CD14-positive monocyte (primary cell): ENCODE measurements around the gene WNT16. TPM values are rescaled to one million over a fixed set of nuclear protein-coding genes. Genes with fewer than 3 reads are reported as not detected.

Source experiments
- DNase-seq, 3 donors: peaks; one replicate each; pipeline ENCODE4 v3.0.0-alpha.2; 2011 to 2022
- H2AFZ ChIP-seq: 2 replicates; pipeline ENCODE4 v1.6.0; 2012; ENCODE audit warnings: mild to moderate bottlenecking, low read depth, low read length, inconsistent platforms; ENCODE audit not compliant: insufficient read depth, poor library complexity, severe bottlenecking
- H3K27ac ChIP-seq, 2 donors: 1 replicate in 1 of 2; 2 replicates in 1 of 2; pipeline ENCODE4 v1.5.1; 2012 to 2013; ENCODE audit warnings: low read length in 2 of 2, control low read depth in 1 of 2, inconsistent platforms in 1 of 2, low read depth in 1 of 2, mild to moderate bottlenecking in 1 of 2
- H3K27me3 ChIP-seq, 2 donors: one replicate each; pipeline versions ENCODE4 v1.6.0 to v1.6.1; 2011 to 2013; ENCODE audit warnings: low read length in 2 of 2; ENCODE audit not compliant: control insufficient read depth in 2 of 2, insufficient read depth in 2 of 2
- H3K36me3 ChIP-seq, 2 donors: replicated peaks in 1 of 2; 1 replicate in 1 of 2; 2 replicates in 1 of 2; pipeline versions ENCODE4 v1.5.1 to v1.6.1; 2012 to 2013; ENCODE audit warnings: low read length in 2 of 2, control low read depth in 1 of 2, inconsistent platforms in 1 of 2, mild to moderate bottlenecking in 1 of 2; ENCODE audit not compliant: insufficient read depth in 2 of 2, control insufficient read depth in 1 of 2
- H3K4me1 ChIP-seq, 2 donors: 1 replicate in 1 of 2; 2 replicates in 1 of 2; pipeline versions ENCODE4 v1.5.1 to v1.6.1; 2012 to 2013; ENCODE audit warnings: low read length in 2 of 2, control low read depth in 1 of 2, inconsistent platforms in 1 of 2, mild to moderate bottlenecking in 1 of 2, moderate library complexity in 1 of 2; ENCODE audit not compliant: insufficient read depth in 2 of 2, control insufficient read depth in 1 of 2
- H3K4me2 ChIP-seq: replicated peaks from 2 replicates; pipeline ENCODE3; 2012; ENCODE audit warnings: low read length, moderate library complexity, mild to moderate bottlenecking; ENCODE audit not compliant: poor library complexity, severe bottlenecking; ENCODE audit errors: extremely low read depth
- H3K4me3 ChIP-seq, 3 experiments: fragments of 200-600 bp in 1 of 3; sonication (generic) in 1 of 3; replicated peaks in 1 of 3; 1 replicate in 2 of 3; 2 replicates in 1 of 3; pipeline ENCODE4 v1.5.1; 2011 to 2013; ENCODE audit warnings: low read length in 3 of 3, mild to moderate bottlenecking in 3 of 3, control low read depth in 2 of 3, low read depth in 2 of 3, inconsistent platforms in 1 of 3, moderate library complexity in 1 of 3
- H3K79me2 ChIP-seq: 2 replicates; pipeline ENCODE4 v1.6.0; 2012; ENCODE audit warnings: mild to moderate bottlenecking, control low read depth, inconsistent platforms, low read length, moderate library complexity; ENCODE audit not compliant: insufficient read depth
- H3K9ac ChIP-seq: 2 replicates; pipeline ENCODE4 v1.6.0; 2017; ENCODE audit warnings: low read length, mild to moderate bottlenecking; ENCODE audit not compliant: insufficient read depth, poor library complexity, severe bottlenecking
- H3K9me3 ChIP-seq, 2 donors: replicated peaks in 1 of 2; 1 replicate in 1 of 2; 2 replicates in 1 of 2; pipeline versions ENCODE4 v1.5.1 to v1.6.1; 2012 to 2013; ENCODE audit warnings: low read length in 2 of 2, control low read depth in 1 of 2; ENCODE audit not compliant: control insufficient read depth in 1 of 2, insufficient read depth in 1 of 2
- H4K20me1 ChIP-seq: 2 replicates; pipeline ENCODE4 v1.6.0; 2012; ENCODE audit warnings: mild to moderate bottlenecking, low read length, control low read depth, moderate library complexity; ENCODE audit not compliant: insufficient read depth
- H3K27ac Mint-ChIP-seq, 7 donors: one replicate each; pipeline ENCODE4 v1.8.0; 2020; ENCODE audit warnings: mild to moderate bottlenecking in 7 of 7, mixed read lengths in 7 of 7, moderate library complexity in 6 of 7, inconsistent platforms in 2 of 7
- H3K27me3 Mint-ChIP-seq, 3 donors: one replicate each; pipeline ENCODE4 v1.8.0; 2021 to 2022; ENCODE audit warnings: low read depth in 3 of 3, mild to moderate bottlenecking in 3 of 3, mixed read lengths in 3 of 3, moderate library complexity in 3 of 3, inconsistent platforms in 1 of 3
- H3K36me3 Mint-ChIP-seq, 2 donors: one replicate each; pipeline ENCODE4 v1.8.0; 2020; ENCODE audit warnings: mixed read lengths in 2 of 2, inconsistent platforms in 1 of 2, mild to moderate bottlenecking in 1 of 2
- H3K4me1 Mint-ChIP-seq: one replicate; pipeline ENCODE4 v1.8.0; 2020; ENCODE audit warnings: mild to moderate bottlenecking, mixed read lengths
- H3K4me3 Mint-ChIP-seq, 2 donors: one replicate each; pipeline ENCODE4 v1.8.0; 2020; ENCODE audit warnings: mild to moderate bottlenecking in 2 of 2, mixed read lengths in 2 of 2, moderate library complexity in 1 of 2
- H3K9me3 Mint-ChIP-seq, 7 donors: one replicate each; pipeline ENCODE4 v1.8.0; 2020 to 2022; ENCODE audit warnings: mixed read lengths in 7 of 7, mild to moderate bottlenecking in 6 of 7, moderate library complexity in 6 of 7, inconsistent platforms in 2 of 7
- WGBS: methylation state at CpG from one replicate; pipeline ENCODE4 v1.1.5; 2013; ENCODE audit warnings: missing lambda C conversion rate; ENCODE audit not compliant: insufficient coverage; 5-methylcytosine and 5-hydroxymethylcytosine counted together
- intact Hi-C, 2 donors: fragments of 100-400 bp; cut with micrococcal nuclease; formaldehyde crosslinking; loops; one replicate each; pipeline versions ENCODE4 v1.15.0 to v1.15.1; 2023
- polyA plus RNA-seq, 3 donors: library from polyadenylated mRNA; depleted of rRNA in 1 of 3; unstranded in 2 of 3; stranded (reverse) in 1 of 3; fragments of 300-500 nt in 2 of 3; fragments of >200 nt in 1 of 3; fragmentation: Illumina TruSeq in 2 of 3; gene quantifications; 1 replicate in 2 of 3; 2 replicates in 1 of 3; pipeline ENCODE4 v1.2.3, GENCODE V29; 2012 to 2021
- TF ChIP-seq, protein P1 (sequence below): fragments of 200-600 bp; IDR thresholded peaks from one replicate; pipeline ENCODE4 v1.8.0; 2022; ENCODE audit warnings: antibody characterized with exemption, mild to moderate bottlenecking

WNT16 gene
- polyA plus RNA-seq, 3 donors = 0.05 TPM; not detected in 2

DNA sequence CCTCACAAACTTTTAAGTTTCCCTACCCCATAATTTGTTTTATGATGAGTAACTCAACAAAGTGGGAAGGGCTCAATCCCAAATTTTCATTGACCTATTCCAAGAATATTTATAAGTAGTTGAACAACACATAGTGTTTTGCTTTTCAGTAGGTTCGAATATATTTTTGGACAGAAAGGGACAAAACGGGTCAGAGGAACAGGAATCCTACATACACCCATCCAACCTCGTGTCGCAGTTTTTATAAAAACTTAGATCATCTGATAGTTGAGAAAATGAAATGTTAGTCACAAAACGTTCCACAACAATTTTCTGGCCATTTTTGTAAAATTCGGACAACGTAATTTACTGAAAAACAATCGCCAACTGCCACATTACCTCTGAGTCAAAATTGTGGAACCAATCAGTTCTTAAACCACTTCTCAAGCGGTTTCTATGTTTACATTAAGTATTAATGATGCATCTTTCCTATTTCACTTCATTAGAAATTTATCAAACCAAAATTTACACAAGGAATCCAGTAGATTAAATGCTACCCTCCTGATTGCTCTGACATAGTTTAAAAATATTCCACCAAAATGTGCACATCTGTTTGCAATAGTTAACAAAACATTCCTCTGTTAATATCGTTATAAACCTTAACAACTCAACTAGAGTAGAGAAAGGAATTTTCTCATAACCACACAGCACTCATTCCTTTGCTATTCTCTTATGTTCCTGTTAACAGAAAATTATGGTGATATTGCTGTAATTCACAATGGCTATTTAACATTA is 6.3 kb downstream of the WNT16 start:
- Histone ChIP-seq H3K27ac (no peak overlapping the region), H3K4me1 (no peaks in the 10 kb centered on the region), H3K9me3 (peaks cover 4 to 6% of the 10 kb centered on the region in 2 donors), H2AFZ (no peak overlapping the region), H4K20me1 (no peaks in the 10 kb centered on the region), H3K36me3 (no peaks in the 10 kb centered on the region), H3K4me2 (no peak overlapping the region), H3K9ac (no peak overlapping the region), H3K4me3 (no peak overlapping the region), H3K27me3 (peaks cover 33 to 49% of the 10 kb centered on the region in 2 donors), H3K79me2 (no peaks in the 10 kb centered on the region)
- intact Hi-C loops = no loop called here
- H3K4me1 Mint-ChIP-seq = peaks cover 5% of the 10 kb centered on the region
- no peaks in the 10 kb centered on the region for H3K36me3 Mint-ChIP-seq
- DNase-seq = no peak
- H3K9me3 Mint-ChIP-seq = peaks cover 0 to 5% (median 0%) of the 10 kb centered on the region in 7 donors
- WGBS = no CpG with 5 or more reads among the region's 10 CpGs
- H3K27ac Mint-ChIP-seq = no peak overlapping the region
- H3K27me3 Mint-ChIP-seq = peaks cover 20 to 29% (median 21%) of the 10 kb centered on the region in 3 donors
- H3K4me3 Mint-ChIP-seq = no peak overlapping the region
- TF ChIP-seq, protein P1, sequence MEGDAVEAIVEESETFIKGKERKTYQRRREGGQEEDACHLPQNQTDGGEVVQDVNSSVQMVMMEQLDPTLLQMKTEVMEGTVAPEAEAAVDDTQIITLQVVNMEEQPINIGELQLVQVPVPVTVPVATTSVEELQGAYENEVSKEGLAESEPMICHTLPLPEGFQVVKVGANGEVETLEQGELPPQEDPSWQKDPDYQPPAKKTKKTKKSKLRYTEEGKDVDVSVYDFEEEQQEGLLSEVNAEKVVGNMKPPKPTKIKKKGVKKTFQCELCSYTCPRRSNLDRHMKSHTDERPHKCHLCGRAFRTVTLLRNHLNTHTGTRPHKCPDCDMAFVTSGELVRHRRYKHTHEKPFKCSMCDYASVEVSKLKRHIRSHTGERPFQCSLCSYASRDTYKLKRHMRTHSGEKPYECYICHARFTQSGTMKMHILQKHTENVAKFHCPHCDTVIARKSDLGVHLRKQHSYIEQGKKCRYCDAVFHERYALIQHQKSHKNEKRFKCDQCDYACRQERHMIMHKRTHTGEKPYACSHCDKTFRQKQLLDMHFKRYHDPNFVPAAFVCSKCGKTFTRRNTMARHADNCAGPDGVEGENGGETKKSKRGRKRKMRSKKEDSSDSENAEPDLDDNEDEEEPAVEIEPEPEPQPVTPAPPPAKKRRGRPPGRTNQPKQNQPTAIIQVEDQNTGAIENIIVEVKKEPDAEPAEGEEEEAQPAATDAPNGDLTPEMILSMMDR = no peak

DNA sequence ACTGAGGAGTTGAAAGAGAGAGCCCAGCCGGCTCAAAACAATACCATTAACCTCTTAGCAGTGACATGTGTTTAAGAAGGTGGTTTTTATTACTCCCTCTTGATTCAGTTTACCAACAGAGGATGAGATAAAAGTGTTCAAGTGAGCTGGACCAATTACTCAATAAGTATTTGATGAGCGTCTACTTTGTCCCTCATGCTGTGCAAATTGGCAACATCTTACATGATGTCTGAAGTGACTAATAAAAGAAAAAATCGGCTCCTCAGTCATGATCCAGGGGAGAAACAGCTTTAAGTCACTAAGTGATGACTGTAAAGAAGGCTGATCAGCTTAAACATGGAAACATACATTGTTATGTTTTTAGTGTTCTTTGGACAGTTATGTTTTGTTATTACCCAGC is 7.8 kb downstream of the WNT16 start:
- TF ChIP-seq, protein P1 = no peak
- Histone ChIP-seq H3K9ac (no peak overlapping the region), H3K27ac (no peak overlapping the region), H3K9me3 (peaks cover 0 to 1% of the 10 kb centered on the region in 2 donors), H2AFZ (no peak overlapping the region), H3K36me3 (no peaks in the 10 kb centered on the region), H3K79me2 (no peaks in the 10 kb centered on the region), H3K4me1 (no peaks in the 10 kb centered on the region), H3K4me2 (no peak overlapping the region), H3K27me3 (peaks cover 19 to 34% of the 10 kb centered on the region in 2 donors), H3K4me3 (no peak overlapping the region), H4K20me1 (no peaks in the 10 kb centered on the region)
- 86% methylated on average over 1 of the region's 3 CpGs for WGBS
- Mint-ChIP-seq H3K27me3 (peaks cover 5 to 14% (median 8%) of the 10 kb centered on the region in 3 donors), H3K4me3 (no peak overlapping the region), H3K27ac (no peak overlapping the region), H3K36me3 (no peaks in the 10 kb centered on the region), H3K4me1 (no peaks in the 10 kb centered on the region), H3K9me3 (no peaks in the 10 kb centered on the region)
- DNase-seq = no peak
- intact Hi-C loops = no loop called here
